ENCODE data around the gene ZNF728.
"Not testable (repeated sequence)": the region's sequence is repeated elsewhere in the genome, so short reads cannot be mapped to it uniquely, and the experiment has no call there.

Gene ZNF728

GRCh38 chr19:23002690-23003422 is at the start of gene ZNF728:
Gene ZNF728 (minus strand): TSS chr19:23003176. CDS start chr19:23003030, 146 bp downstream.
- Mint-ChIP-seq H3K27ac (no peak within 1 kb of the TSS), H3K27me3 (no peaks in the 10 kb centered on the region), H3K4me1 (no peaks in the 10 kb centered on the region), H3K36me3 (no peaks in the 10 kb centered on the region), H3K4me3 (no peak within 1 kb of the TSS), H3K9me3 (peaks cover 17% of the 10 kb centered on the region)
- ATAC-seq: no peak

GRCh38 chr19:23052349-23052748 is 49.4 kb upstream of the ZNF728 start:
- H3K27ac Mint-ChIP-seq: no peak overlapping the region
- no peak overlapping the region for H3K4me3 Mint-ChIP-seq
- ATAC-seq: no peak
- no peaks in the 10 kb centered on the region for H3K4me1 Mint-ChIP-seq
- peaks cover 8% of the 10 kb centered on the region for H3K9me3 Mint-ChIP-seq
- H3K36me3 Mint-ChIP-seq: no peaks in the 10 kb centered on the region
- H3K27me3 Mint-ChIP-seq: no peaks in the 10 kb centered on the region

GRCh38 chr19:23049256-23049655 is 46.3 kb upstream of the ZNF728 start:
- H3K36me3 Mint-ChIP-seq: no peaks in the 10 kb centered on the region
- H3K27ac Mint-ChIP-seq: no peak overlapping the region
- no peak for ATAC-seq
- no peaks in the 10 kb centered on the region for H3K27me3 Mint-ChIP-seq
- no peaks in the 10 kb centered on the region for H3K4me1 Mint-ChIP-seq
- H3K4me3 Mint-ChIP-seq: no peak overlapping the region
- peaks cover 6% of the 10 kb centered on the region for H3K9me3 Mint-ChIP-seq

- H3K27ac Mint-ChIP-seq: no peak overlapping the region
- no peaks in the 10 kb centered on the region for H3K36me3 Mint-ChIP-seq
- no peak for ATAC-seq
- H3K27me3 Mint-ChIP-seq: no peaks in the 10 kb centered on the region
- peaks cover 6% of the 10 kb centered on the region for H3K9me3 Mint-ChIP-seq
- H3K4me3 Mint-ChIP-seq: no peak overlapping the region
- H3K4me1 Mint-ChIP-seq: no peaks in the 10 kb centered on the region
Measured at GRCh38 chr19:23046743-23047142, 43.8 kb upstream of the ZNF728 start.

GRCh38 chr19:23033721-23034120 is 30.7 kb upstream of the ZNF728 start:
- peaks cover 21% of the 10 kb centered on the region for H3K9me3 Mint-ChIP-seq
- no peak overlapping the region for H3K4me3 Mint-ChIP-seq
- ATAC-seq: no peak
- H3K4me1 Mint-ChIP-seq: no peaks in the 10 kb centered on the region
- no peaks in the 10 kb centered on the region for H3K27me3 Mint-ChIP-seq
- H3K36me3 Mint-ChIP-seq: peaks cover 8% of the 10 kb centered on the region
- H3K27ac Mint-ChIP-seq: no peak overlapping the region

- Mint-ChIP-seq H3K27me3 (no peaks in the 10 kb centered on the region), H3K27ac (no peak overlapping the region), H3K36me3 (no peaks in the 10 kb centered on the region), H3K9me3 (peaks cover 4% of the 10 kb centered on the region), H3K4me3 (no peak overlapping the region), H3K4me1 (no peaks in the 10 kb centered on the region)
- no peak for ATAC-seq
Measured at GRCh38 chr19:23015660-23016059, 12.7 kb upstream of the ZNF728 start.

GRCh38 chr19:22994957-22995356 is 8.0 kb downstream of the ZNF728 start:
- not testable (repeated sequence) for H3K4me3 Mint-ChIP-seq, H3K27me3 Mint-ChIP-seq, H3K36me3 Mint-ChIP-seq, H3K27ac Mint-ChIP-seq, H3K4me1 Mint-ChIP-seq, ATAC-seq
- peaks cover 12% of the 10 kb centered on the region for H3K9me3 Mint-ChIP-seq

- H3K27me3 Mint-ChIP-seq: no peaks in the 10 kb centered on the region
- no peak overlapping the region for H3K4me3 Mint-ChIP-seq
- H3K4me1 Mint-ChIP-seq: no peaks in the 10 kb centered on the region
- no peak for ATAC-seq
- peaks cover 4% of the 10 kb centered on the region for H3K36me3 Mint-ChIP-seq
- H3K27ac Mint-ChIP-seq: no peak overlapping the region
- peaks cover 28% of the 10 kb centered on the region for H3K9me3 Mint-ChIP-seq
Measured at GRCh38 chr19:22976248-22976647, 26.7 kb downstream of the ZNF728 start.

GRCh38 chr19:22975546-22976136 is 27.3 kb downstream of the ZNF728 start:
- H3K4me3 Mint-ChIP-seq, H3K27ac Mint-ChIP-seq, H3K4me1 Mint-ChIP-seq, ATAC-seq, H3K36me3 Mint-ChIP-seq, H3K27me3 Mint-ChIP-seq: not testable (repeated sequence)
- peaks cover 27% of the 10 kb centered on the region for H3K9me3 Mint-ChIP-seq

GRCh38 chr19:22945560-22945959 is 57.4 kb downstream of the ZNF728 start:
- no peaks in the 10 kb centered on the region for H3K4me1 Mint-ChIP-seq
- no peaks in the 10 kb centered on the region for H3K27me3 Mint-ChIP-seq
- H3K9me3 Mint-ChIP-seq: peaks cover 12% of the 10 kb centered on the region
- no peak overlapping the region for H3K4me3 Mint-ChIP-seq
- no peak overlapping the region for H3K27ac Mint-ChIP-seq
- peaks cover 1% of the 10 kb centered on the region for H3K36me3 Mint-ChIP-seq
- ATAC-seq: no peak

GRCh38 chr19:22935151-22935550 is 67.8 kb downstream of the ZNF728 start:
- H3K27ac Mint-ChIP-seq: no peak overlapping the region
- H3K4me1 Mint-ChIP-seq: no peaks in the 10 kb centered on the region
- H3K9me3 Mint-ChIP-seq: no peaks in the 10 kb centered on the region
- H3K4me3 Mint-ChIP-seq: no peak overlapping the region
- no peaks in the 10 kb centered on the region for H3K36me3 Mint-ChIP-seq
- no peak for ATAC-seq
- H3K27me3 Mint-ChIP-seq: no peaks in the 10 kb centered on the region

GRCh38 chr19:22927576-22927975 is 75.4 kb downstream of the ZNF728 start:
- not testable (repeated sequence) for H3K4me1 Mint-ChIP-seq, H3K4me3 Mint-ChIP-seq, H3K27me3 Mint-ChIP-seq, H3K36me3 Mint-ChIP-seq, ATAC-seq, H3K27ac Mint-ChIP-seq, H3K9me3 Mint-ChIP-seq

- ATAC-seq, H3K4me1 Mint-ChIP-seq: not testable (repeated sequence)
Measured at GRCh38 chr19:22925181-22925580, 77.8 kb downstream of the ZNF728 start.

More at GRCh38 chr19:22925181-22925580, 77.8 kb downstream of the ZNF728 start:
- H3K27ac Mint-ChIP-seq, H3K4me3 Mint-ChIP-seq, H3K36me3 Mint-ChIP-seq, H3K9me3 Mint-ChIP-seq, H3K27me3 Mint-ChIP-seq: not testable (repeated sequence)
